Measurements from ENCODE around the gene TBXAS1.
A peak's percentile ranks its signal among the peaks of the same experiment; 100 is the strongest.

TBXAS1 gene

DNA sequence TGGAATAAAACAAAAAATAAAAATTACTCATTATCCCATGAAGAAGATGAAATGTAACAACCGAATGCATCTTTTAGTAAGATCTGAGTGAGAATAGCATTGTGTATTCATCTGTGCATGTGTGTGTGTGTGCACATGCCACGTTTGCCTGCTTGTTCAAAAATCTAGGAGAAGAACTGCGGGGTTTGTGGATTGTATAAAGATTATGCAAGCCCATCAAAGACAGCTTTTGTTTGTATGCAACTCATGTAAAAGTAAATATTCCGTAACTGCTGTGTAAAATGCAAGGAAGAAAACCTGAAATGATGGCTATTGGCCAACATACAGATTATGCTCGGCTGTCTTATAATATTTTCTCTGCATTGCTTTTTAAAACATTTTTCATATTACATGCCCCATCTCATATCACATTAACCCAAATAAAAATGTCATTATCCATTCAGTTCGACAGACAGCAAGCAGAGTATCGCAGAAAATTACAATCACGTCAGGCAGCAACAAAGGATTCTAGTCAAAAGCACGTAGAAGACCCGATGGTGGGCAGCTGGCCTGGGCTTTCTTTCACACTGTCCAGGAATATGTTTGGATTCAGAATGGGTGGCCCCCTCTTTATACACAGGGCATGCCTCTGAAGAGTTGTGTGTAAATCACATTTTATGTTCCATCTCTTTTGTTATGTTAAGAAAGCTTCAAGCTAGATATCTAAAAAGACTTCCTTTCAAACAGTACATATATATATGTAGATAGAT, 119.7 kb downstream of the TBXAS1 start:
- H3K27ac ChIP-seq = peak overlapping the region; percentile 18; the same call in 1 of the 2 replicates
- TF ChIP-seq, protein P1, sequence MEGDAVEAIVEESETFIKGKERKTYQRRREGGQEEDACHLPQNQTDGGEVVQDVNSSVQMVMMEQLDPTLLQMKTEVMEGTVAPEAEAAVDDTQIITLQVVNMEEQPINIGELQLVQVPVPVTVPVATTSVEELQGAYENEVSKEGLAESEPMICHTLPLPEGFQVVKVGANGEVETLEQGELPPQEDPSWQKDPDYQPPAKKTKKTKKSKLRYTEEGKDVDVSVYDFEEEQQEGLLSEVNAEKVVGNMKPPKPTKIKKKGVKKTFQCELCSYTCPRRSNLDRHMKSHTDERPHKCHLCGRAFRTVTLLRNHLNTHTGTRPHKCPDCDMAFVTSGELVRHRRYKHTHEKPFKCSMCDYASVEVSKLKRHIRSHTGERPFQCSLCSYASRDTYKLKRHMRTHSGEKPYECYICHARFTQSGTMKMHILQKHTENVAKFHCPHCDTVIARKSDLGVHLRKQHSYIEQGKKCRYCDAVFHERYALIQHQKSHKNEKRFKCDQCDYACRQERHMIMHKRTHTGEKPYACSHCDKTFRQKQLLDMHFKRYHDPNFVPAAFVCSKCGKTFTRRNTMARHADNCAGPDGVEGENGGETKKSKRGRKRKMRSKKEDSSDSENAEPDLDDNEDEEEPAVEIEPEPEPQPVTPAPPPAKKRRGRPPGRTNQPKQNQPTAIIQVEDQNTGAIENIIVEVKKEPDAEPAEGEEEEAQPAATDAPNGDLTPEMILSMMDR (conservative IDR thresholded peaks at IDR 0.05) = no peak

DNA sequence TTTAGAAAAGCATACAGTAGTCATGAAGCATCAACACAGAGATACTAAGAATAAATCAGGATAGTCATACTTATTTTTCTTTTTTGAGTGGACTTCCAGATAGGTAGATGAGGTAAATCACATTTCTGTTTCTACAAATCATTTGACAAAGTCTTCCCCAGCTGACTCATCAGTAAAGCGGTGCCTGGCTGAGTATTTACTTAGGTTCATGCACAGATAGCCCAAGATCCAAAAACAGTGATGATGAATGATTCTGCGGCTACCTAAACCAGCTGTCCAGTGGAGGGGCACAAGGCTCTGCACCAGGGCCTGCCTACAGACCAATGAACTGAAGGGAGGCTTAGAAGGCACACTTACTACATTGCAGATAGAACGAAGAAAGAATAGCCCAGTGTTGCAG, 120.6 kb downstream of the TBXAS1 start:
- 0 out of 2 replicates have a peak overlapping the region, but pooled peaks have one; percentile 18 for H3K27ac ChIP-seq
- TF ChIP-seq, protein P1 (conservative IDR thresholded peaks at IDR 0.05) = no peak

DNA sequence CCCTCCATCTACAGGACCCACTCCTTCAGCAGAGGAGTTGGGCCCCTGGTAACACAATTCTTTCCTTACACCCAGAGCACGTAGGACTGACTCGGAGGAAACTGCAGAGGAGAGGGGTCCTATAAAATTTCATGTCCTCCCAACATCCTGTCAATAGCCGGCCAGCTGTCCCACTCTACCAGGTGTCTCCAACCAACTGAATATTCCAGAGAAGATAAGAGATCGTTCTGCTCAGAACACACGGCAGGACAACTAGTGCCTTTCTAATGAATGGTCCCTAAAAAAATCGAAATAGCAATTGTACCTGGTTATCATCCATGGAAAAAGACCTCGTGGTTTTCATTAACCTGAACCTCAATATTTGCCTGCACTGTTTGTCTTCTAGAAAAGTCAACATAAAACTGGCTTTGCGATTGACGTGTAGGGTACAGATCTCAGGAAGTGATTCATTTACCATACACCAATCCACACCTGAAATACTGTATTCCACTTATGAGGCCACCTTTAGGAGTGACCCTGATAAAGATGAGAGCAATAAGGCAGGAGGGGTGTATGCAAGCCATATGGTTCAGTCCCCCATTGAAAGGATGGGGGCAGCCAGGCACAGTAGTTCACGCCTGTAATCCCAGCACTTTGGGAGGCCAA, 121.9 kb downstream of the TBXAS1 start:
- H3K27ac ChIP-seq = peak overlapping the region; percentile 70
- TF ChIP-seq, protein P1 (conservative IDR thresholded peaks at IDR 0.05) = no peak

DNA sequence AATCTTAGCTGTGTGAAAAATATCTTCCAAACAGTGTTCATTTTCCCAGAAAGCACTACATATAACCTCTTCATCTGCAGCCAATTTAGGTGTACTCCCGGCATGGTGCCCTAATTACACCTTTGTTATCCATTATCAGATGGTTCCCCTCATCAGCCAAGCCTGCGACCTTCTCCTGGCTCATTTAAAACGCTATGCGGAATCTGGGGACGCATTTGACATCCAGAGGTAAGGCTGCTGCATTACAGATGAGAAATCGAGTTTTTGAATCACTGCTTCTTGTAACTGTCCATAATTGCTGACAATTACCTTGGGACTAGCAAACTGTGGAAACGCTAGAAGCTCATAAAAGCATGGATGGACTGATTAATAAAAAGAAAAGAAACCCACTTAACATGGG, 124.2 kb downstream of the TBXAS1 start:
- no peak overlapping the region for H3K27ac ChIP-seq
- TF ChIP-seq, protein P1 (conservative IDR thresholded peaks at IDR 0.05) = no peak

DNA sequence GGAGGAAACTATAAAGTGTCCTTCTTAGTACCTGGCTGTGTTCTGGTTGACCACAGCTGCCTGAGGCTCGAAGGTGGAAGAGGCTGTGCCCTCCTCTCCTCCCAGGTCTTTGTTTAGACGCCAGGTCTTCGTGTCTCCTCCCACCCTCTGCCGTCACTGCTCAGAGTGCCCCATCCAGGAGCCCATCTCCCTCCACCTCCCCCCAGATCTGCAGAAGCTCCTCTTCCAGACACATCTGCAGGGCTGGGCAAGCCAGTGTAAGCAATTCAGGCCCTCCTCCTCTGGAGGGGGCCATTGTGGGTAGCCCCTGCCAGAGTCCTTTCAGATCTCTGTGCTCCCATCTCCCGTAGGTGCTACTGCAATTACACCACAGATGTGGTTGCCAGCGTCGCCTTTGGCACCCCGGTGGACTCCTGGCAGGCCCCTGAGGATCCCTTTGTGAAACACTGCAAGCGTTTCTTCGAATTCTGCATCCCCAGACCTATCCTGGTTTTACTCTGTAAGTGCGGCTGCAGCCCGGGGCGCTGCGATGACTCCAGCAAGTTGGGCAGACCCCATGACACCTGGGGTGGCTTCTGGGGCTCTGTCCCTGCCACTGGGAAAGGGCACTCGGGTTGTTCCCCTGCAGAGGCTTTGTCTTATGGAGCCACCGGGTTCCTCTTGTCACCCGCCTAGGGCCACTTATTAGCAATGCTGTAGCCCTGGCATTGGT, 126.2 kb downstream of the TBXAS1 start:
- TF ChIP-seq, protein P1 (conservative IDR thresholded peaks at IDR 0.05) = no peak
- peak overlapping the region; percentile 35 for H3K27ac ChIP-seq

DNA sequence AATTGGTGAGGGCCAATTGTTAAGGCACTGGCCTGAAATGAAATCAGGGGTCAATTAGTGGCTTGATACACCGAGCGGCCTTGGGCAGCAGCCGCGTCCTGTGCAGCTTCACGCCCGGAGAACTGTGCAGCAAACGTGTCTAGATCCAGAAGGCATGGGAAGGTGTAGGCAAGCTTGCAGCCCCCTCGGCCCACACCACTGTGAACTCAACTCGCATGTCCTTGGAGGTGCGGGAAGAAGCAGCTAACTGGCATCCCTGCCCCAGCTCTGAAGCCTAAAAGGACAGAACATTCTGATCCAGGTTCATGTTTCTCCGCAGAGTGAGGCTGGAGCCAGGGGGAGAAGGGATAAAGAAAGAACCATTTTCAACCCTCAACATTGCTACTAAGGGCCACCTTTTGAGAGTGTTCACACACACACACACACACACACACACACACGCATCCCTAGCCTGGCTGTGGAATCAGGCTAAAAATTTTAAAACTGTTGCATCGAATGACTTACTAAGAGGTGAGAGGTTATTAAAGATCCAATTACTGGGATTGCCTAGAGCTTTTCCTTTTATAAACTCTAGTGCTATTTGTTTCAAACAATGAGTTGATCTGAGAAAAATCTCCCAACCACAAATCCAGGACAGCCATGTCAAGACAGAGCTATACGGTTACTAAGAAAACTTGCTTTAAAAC, 129.7 kb downstream of the TBXAS1 start:
- no peak overlapping the region for H3K27ac ChIP-seq
- TF ChIP-seq, protein P1 (conservative IDR thresholded peaks at IDR 0.05) = no peak

DNA sequence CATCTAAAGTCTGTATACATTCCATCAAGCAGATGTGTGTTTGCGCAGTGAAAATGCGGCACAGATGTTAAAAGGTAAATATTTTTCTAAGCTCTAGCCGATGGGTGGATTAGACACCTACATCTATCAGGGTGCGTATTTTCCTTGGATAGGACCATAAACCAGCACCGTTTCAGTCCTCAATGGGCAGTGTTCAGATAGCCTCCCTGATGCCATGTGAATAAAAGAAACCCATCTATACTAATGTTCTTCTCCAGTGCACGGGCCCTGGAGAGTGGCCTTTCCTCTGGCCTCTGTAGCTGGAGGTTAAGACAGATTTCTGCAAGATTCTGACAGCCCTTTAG, 130.2 kb downstream of the TBXAS1 start:
- TF ChIP-seq, protein P1 (conservative IDR thresholded peaks at IDR 0.05) = no peak
- no peak overlapping the region for H3K27ac ChIP-seq
